ENCODE data around the gene CIAO3.

DNA sequence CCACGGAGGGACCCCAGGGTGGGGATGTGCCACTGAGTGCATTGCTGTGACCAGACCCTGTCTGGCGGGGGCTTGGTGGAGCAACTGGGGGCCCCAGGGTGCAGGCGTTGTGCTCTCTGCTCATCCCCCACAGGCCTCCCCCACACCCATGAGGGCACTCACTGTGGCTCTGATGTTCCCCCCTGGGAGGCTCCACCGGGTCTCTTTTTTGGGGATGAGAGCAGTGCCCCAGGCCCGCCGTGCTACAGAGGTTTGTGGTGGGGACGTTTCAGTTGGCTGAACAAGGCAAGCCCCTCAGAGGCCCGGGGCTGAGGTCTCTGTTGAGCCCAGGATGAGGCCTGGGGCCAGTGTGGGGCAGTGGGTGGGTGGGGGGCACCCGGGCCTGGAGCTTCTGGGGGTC is 17.1 kb downstream of the CIAO3 start:
- TF ChIP-seq, protein P1, sequence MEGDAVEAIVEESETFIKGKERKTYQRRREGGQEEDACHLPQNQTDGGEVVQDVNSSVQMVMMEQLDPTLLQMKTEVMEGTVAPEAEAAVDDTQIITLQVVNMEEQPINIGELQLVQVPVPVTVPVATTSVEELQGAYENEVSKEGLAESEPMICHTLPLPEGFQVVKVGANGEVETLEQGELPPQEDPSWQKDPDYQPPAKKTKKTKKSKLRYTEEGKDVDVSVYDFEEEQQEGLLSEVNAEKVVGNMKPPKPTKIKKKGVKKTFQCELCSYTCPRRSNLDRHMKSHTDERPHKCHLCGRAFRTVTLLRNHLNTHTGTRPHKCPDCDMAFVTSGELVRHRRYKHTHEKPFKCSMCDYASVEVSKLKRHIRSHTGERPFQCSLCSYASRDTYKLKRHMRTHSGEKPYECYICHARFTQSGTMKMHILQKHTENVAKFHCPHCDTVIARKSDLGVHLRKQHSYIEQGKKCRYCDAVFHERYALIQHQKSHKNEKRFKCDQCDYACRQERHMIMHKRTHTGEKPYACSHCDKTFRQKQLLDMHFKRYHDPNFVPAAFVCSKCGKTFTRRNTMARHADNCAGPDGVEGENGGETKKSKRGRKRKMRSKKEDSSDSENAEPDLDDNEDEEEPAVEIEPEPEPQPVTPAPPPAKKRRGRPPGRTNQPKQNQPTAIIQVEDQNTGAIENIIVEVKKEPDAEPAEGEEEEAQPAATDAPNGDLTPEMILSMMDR (IDR thresholded peaks at IDR 0.05), result no peak
- no peak for TF ChIP-seq EP300 (IDR thresholded peaks at IDR 0.05)
- TF ChIP-seq POLR2AphosphoS5 (IDR thresholded peaks at IDR 0.05), result no peak

Data from upper lobe of left lung (tissue), 4 donors.